Panc1 (cell line): Measurements from ENCODE around the gene FSIP2. TPM values are rescaled to one million over a fixed set of nuclear protein-coding genes. Genes with fewer than 3 reads are reported as not detected.

Source experiments
- ATAC-seq: fragments of 200-7000 bp; cut with Tn5 transposase; 2 replicates; pipeline ENCODE4 v1.9.1; 2020; ENCODE audit warnings: mild to moderate bottlenecking, moderate library complexity
- BruUV-seq: library from RNA; stranded (reverse); fragments of 400-500 nt; replicated peaks from 2 replicates; lab custom pipeline; 2021; lab: Mats Ljungman, UMichigan
- CTCF ChIA-PET: fragments of 300-600 bp; sonication (Branson Sonifier 250); formaldehyde crosslinking; loops from one replicate; lab custom pipeline; 2022; ENCODE audit warnings: antibody characterized with exemption; lab: Charles Lee
- POLR2A ChIA-PET: fragments of 300-600 bp; sonication (Branson Sonifier 250); formaldehyde crosslinking; loops from one replicate; lab custom pipeline; 2022; ENCODE audit warnings: antibody characterized with exemption; lab: Charles Lee
- DNase-seq: peaks from one replicate; pipeline ENCODE4 v3.0.0-alpha.2; 2010; ENCODE audit warnings: low read depth, low spot score
- H3K27ac ChIP-seq: 2 replicates; pipeline ENCODE4 v1.5.1; 2011; ENCODE audit warnings: mild to moderate bottlenecking, low read length, inconsistent platforms
- H3K27me3 ChIP-seq: fragments of 200-500 bp; sonication (Bioruptor generic); 2 replicates; pipeline ENCODE4 v1.6.0; 2014; ENCODE audit warnings: low read length, inconsistent platforms; ENCODE audit not compliant: control insufficient read depth, insufficient read depth
- H3K36me3 ChIP-seq: fragments of 200-500 bp; sonication (Bioruptor generic); 2 replicates; pipeline ENCODE4 v1.5.1; 2014; ENCODE audit warnings: inconsistent platforms, mild to moderate bottlenecking, low read length, moderate library complexity; ENCODE audit not compliant: control insufficient read depth, insufficient read depth
- H3K4me1 ChIP-seq: 2 replicates; pipeline ENCODE4 v1.5.1; 2011; ENCODE audit warnings: inconsistent platforms, mild to moderate bottlenecking, low read length, moderate library complexity; ENCODE audit not compliant: control insufficient read depth, insufficient read depth
- H3K4me3 ChIP-seq, 2 experiments: 2 replicates each; pipeline ENCODE4 v1.5.1; 2011 to 2012; ENCODE audit warnings: low read depth in 2 of 2, low read length in 2 of 2, mild to moderate bottlenecking in 2 of 2, inconsistent platforms in 1 of 2, moderate library complexity in 1 of 2
- H3K9me3 ChIP-seq: fragments of 200-500 bp; sonication (Bioruptor generic); 2 replicates; pipeline ENCODE4 v1.5.1; 2014; ENCODE audit warnings: low read depth, mild to moderate bottlenecking, inconsistent platforms, low read length, moderate library complexity; ENCODE audit not compliant: control insufficient read depth, insufficient read depth
- CTCF ChIP-seq: fragments of 450-650 bp; IDR thresholded peaks from 2 replicates; pipeline ENCODE4 v1.5.1; 2017; ENCODE audit warnings: mild to moderate bottlenecking
- POLR2AphosphoS5 ChIP-seq: IDR thresholded peaks from 2 replicates; pipeline ENCODE4 v1.6.1; 2012; ENCODE audit warnings: mild to moderate bottlenecking, low read depth, low read length, moderate library complexity
- REST ChIP-seq, 2 experiments: IDR thresholded peaks; 2 replicates each; pipeline ENCODE4 v1.6.1; 2011 to 2012; ENCODE audit warnings: low read depth in 2 of 2, control low read depth in 1 of 2, low read length in 1 of 2, mild to moderate bottlenecking in 1 of 2, moderate library complexity in 1 of 2; ENCODE audit not compliant: insufficient read depth in 1 of 2
- SIN3A ChIP-seq: IDR thresholded peaks from 2 replicates; pipeline ENCODE4 v1.6.1; 2012; ENCODE audit warnings: low read depth, mild to moderate bottlenecking, low read length, moderate library complexity, borderline replicate concordance; ENCODE audit not compliant: insufficient read depth
- TCF7L2 ChIP-seq: IDR thresholded peaks from 2 replicates; pipeline ENCODE4 v1.6.1; 2011; ENCODE audit warnings: mild to moderate bottlenecking, low read depth, low read length, inconsistent platforms
- in situ Hi-C: cut with HindIII; loops from 2 replicates; pipeline ENCODE4 v1.10.0; 2016; ENCODE audit warnings: low sequenced_read_pairs, low pct_unique_long_range_greater_than_20kb
- intact Hi-C: fragments of 100-400 bp; cut with micrococcal nuclease; formaldehyde crosslinking; loops from one replicate; pipeline ENCODE4 v1.10.0; 2022; ENCODE audit not compliant: unreplicated experiment
- total RNA-seq: library from RNA; stranded (reverse); gene quantifications from one replicate; pipeline ENCODE4 v1.2.1, GENCODE V29; 2021; ENCODE audit not compliant: unreplicated experiment

The FSIP2 gene
- total RNA-seq, 1 experiment from 2014 or later = 0.03 TPM

- no peak for DNase-seq
- intact Hi-C loops (no loop called here), in situ Hi-C loops (no loop called here)
- Histone ChIP-seq H3K36me3 (no peaks in the 10 kb centered on the region), H3K4me1 (no peaks in the 10 kb centered on the region), H3K9me3 (no peaks in the 10 kb centered on the region), H3K4me3 (no peak overlapping the region), H3K27me3 (no peaks in the 10 kb centered on the region), H3K27ac (no peak overlapping the region)
- BruUV-seq = no TSS peak
- ChIA-PET POLR2A (no interaction called here), CTCF (no interaction called here)
- TF ChIP-seq CTCF (no peak), REST (IDR thresholded peaks at IDR 0.05; ENCODE audit: insufficient read depth in 1 of 2, low read depth in 2 of 2, low read length in 1 of 2) (no peak), SIN3A (no peak), TCF7L2 (no peak), POLR2AphosphoS5 (no peak)
- no peak for ATAC-seq
Observed at GRCh38 chr2:185796758-185797157, 58.2 kb downstream of the FSIP2 start.

- ATAC-seq (no peak), DNase-seq (no peak)
- BruUV-seq = no TSS peak
- ChIA-PET CTCF (no interaction called here), POLR2A (no interaction called here)
- Histone ChIP-seq H3K4me1 (no peaks in the 10 kb centered on the region), H3K4me3 (no peak overlapping the region), H3K9me3 (no peaks in the 10 kb centered on the region), H3K36me3 (no peaks in the 10 kb centered on the region), H3K27me3 (no peaks in the 10 kb centered on the region), H3K27ac (no peak overlapping the region)
- intact Hi-C loops (no loop called here), in situ Hi-C loops (no loop called here)
- TF ChIP-seq REST (IDR thresholded peaks at IDR 0.05; ENCODE audit: insufficient read depth in 1 of 2, low read depth in 2 of 2, low read length in 1 of 2) (no peak), TCF7L2 (no peak), POLR2AphosphoS5 (no peak), SIN3A (no peak), CTCF (no peak)
Observed at GRCh38 chr2:185802926-185803325, 64.3 kb downstream of the FSIP2 start.
